ENCODE measurements around the gene KCNE1. TPM values are rescaled to one million over a fixed set of nuclear protein-coding genes. Genes with fewer than 3 reads are reported as not detected.
A peak's percentile ranks its signal among the peaks of the same experiment; 100 is the strongest.

KCNE1 gene
- total and polyA plus RNA-seq, 2 of the 13 experiments (the other 11 are each of a cell fraction or from before 2014, with no cell fraction given) = 0.35 TPM; not detected in 1

- TF ChIP-seq ZNF280D (CRISPR knock-in tag; IDR thresholded peaks at IDR 0.05) (0 out of 2 replicates have a peak, but pooled peaks have one; percentile 45), IRF9 (CRISPR knock-in tag; IDR thresholded peaks at IDR 0.05; ENCODE audit: borderline replicate concordance) (no peak), HOXA5 (CRISPR knock-in tag; IDR thresholded peaks at IDR 0.05) (peak; percentile 46; the same call in 1 of the 2 replicates), ZUFSP (CRISPR knock-in tag; IDR thresholded peaks at IDR 0.05; ENCODE audit: borderline replicate concordance) (no peak), ZBTB21 (CRISPR knock-in tag; IDR thresholded peaks at IDR 0.05) (peak; percentile 82), MTERF4 (CRISPR knock-in tag; IDR thresholded peaks at IDR 0.05) (no peak), DNMT1 (CRISPR knock-in tag; IDR thresholded peaks at IDR 0.05) (no peak), ZBTB26 (CRISPR knock-in tag; IDR thresholded peaks at IDR 0.05; ENCODE audit: borderline replicate concordance) (no peak), BATF2 (CRISPR knock-in tag; IDR thresholded peaks at IDR 0.05) (no peak), TFAP4 (IDR thresholded peaks at IDR 0.05; ENCODE audit: borderline replicate concordance, low read depth) (peak; percentile 91; the same call in 1 of the 2 replicates), ZNF777 (CRISPR knock-in tag; IDR thresholded peaks at IDR 0.05) (no peak), ZNF124 (CRISPR knock-in tag; IDR thresholded peaks at IDR 0.05) (0 out of 2 replicates have a peak, but pooled peaks have one; percentile 60), GATAD1 (CRISPR knock-in tag; IDR thresholded peaks at IDR 0.05) (0 out of 2 replicates have a peak, but pooled peaks have one; percentile 27), ZNF720 (CRISPR knock-in tag; IDR thresholded peaks at IDR 0.05) (no peak), ZBTB2 (CRISPR knock-in tag; IDR thresholded peaks at IDR 0.05; ENCODE audit: low read depth) (no peak), KLF15 (CRISPR knock-in tag; IDR thresholded peaks at IDR 0.05; ENCODE audit: borderline replicate concordance) (no peak), ZEB1 (IDR thresholded peaks at IDR 0.05; ENCODE audit: insufficient replicate concordance, low read depth) (peak; percentile 9)
These were observed 14.7 kb upstream of the KCNE1 start (continued) for GRCh38 chr21:34526618-34527290.
